HG02852 (cell line): Measurements from ENCODE around the gene ZNRF2.
A peak's percentile ranks its signal among the peaks of the same experiment; 100 is the strongest.
"Not testable (repeated sequence)": the region's sequence is repeated elsewhere in the genome, so short reads cannot be mapped to it uniquely, and the experiment has no call there.

Experiments
- ATAC-seq: cut with Tn5 transposase; IDR thresholded peaks from one replicate; pipeline ENCODE4 v1.9.1; 2021; ENCODE audit warnings: mild to moderate bottlenecking, moderate library complexity; ENCODE audit not compliant: unreplicated experiment

ZNRF2 gene

GRCh38 chr7:30260246-30260768, 24.1 kb upstream of the ZNRF2 start:
- ATAC-seq: no peak

- no peak for ATAC-seq
Measured at GRCh38 chr7:30263090-30263710, 21.2 kb upstream of the ZNRF2 start.

GRCh38 chr7:30264052-30264451, 20.3 kb upstream of the ZNRF2 start:
- ATAC-seq: no peak

- not testable (repeated sequence) for ATAC-seq
Measured at GRCh38 chr7:30265189-30265588, 19.2 kb upstream of the ZNRF2 start.

GRCh38 chr7:30266686-30267085, 17.7 kb upstream of the ZNRF2 start:
- ATAC-seq: no peak

- no peak for ATAC-seq
Measured at GRCh38 chr7:30268586-30268985, 15.8 kb upstream of the ZNRF2 start.

GRCh38 chr7:30269490-30269889, 14.9 kb upstream of the ZNRF2 start:
- ATAC-seq: no peak

GRCh38 chr7:30270921-30271320, 13.5 kb upstream of the ZNRF2 start:
- no peak for ATAC-seq

GRCh38 chr7:30272126-30272525, 12.3 kb upstream of the ZNRF2 start:
- ATAC-seq: no peak

- no peak for ATAC-seq
Measured at GRCh38 chr7:30273552-30273951, 10.8 kb upstream of the ZNRF2 start.

GRCh38 chr7:30274641-30275040, 9.8 kb upstream of the ZNRF2 start:
- ATAC-seq: no peak

GRCh38 chr7:30276203-30276900, 8.0 kb upstream of the ZNRF2 start:
- ATAC-seq: peak; percentile 55

- ATAC-seq: no peak
Measured at GRCh38 chr7:30278376-30278775, 6.0 kb upstream of the ZNRF2 start.

GRCh38 chr7:30278849-30279652, 5.3 kb upstream of the ZNRF2 start:
- ATAC-seq: no peak

GRCh38 chr7:30279653-30279904, 4.8 kb upstream of the ZNRF2 start:
- ATAC-seq: no peak

GRCh38 chr7:30280631-30281030, 3.8 kb upstream of the ZNRF2 start:
- no peak for ATAC-seq

- no peak for ATAC-seq
Measured at GRCh38 chr7:30281263-30281662, 3.1 kb upstream of the ZNRF2 start.

GRCh38 chr7:30281791-30282190, 2.6 kb upstream of the ZNRF2 start:
- no peak for ATAC-seq

GRCh38 chr7:30282735-30283134, 1.7 kb upstream of the ZNRF2 start:
- no peak for ATAC-seq

- peak; percentile 18 for ATAC-seq
Measured at GRCh38 chr7:30285067-30285535, 704 bp downstream of the ZNRF2 start.

GRCh38 chr7:30285536-30286284, 1.3 kb downstream of the ZNRF2 start:
- ATAC-seq: peak; percentile 5
